ENCODE results near the gene CMTM8.

The CMTM8 gene

GRCh38 chr3:32280262-32280910 lies 41.9 kb downstream of the CMTM8 start:
- no peak for DNase-seq (ENCODE audit: low read depth)

GRCh38 chr3:32281570-32282106 lies 43.2 kb downstream of the CMTM8 start:
- no peak for DNase-seq (ENCODE audit: low read depth)

- DNase-seq (ENCODE audit: low read depth), result no peak
Observed at GRCh38 chr3:32282578-32283154, 44.2 kb downstream of the CMTM8 start.

- no peak for DNase-seq (ENCODE audit: low read depth)
Observed at GRCh38 chr3:32283304-32283703, 44.8 kb downstream of the CMTM8 start.

GRCh38 chr3:32284443-32285212 lies 46.1 kb downstream of the CMTM8 start:
- DNase-seq (ENCODE audit: low read depth), result no peak

- no peak for DNase-seq (ENCODE audit: low read depth)
Observed at GRCh38 chr3:32285891-32286290, 47.4 kb downstream of the CMTM8 start.

- DNase-seq (ENCODE audit: low read depth), result no peak
Observed at GRCh38 chr3:32288819-32289218, 50.3 kb downstream of the CMTM8 start.

GRCh38 chr3:32290619-32291018 lies 52.1 kb downstream of the CMTM8 start:
- DNase-seq (ENCODE audit: low read depth), result no peak

GRCh38 chr3:32292085-32292796 lies 53.8 kb downstream of the CMTM8 start:
- no peak for DNase-seq (ENCODE audit: low read depth)

- no peak for DNase-seq (ENCODE audit: low read depth)
Observed at GRCh38 chr3:32293903-32294302, 55.4 kb downstream of the CMTM8 start.

GRCh38 chr3:32296251-32297204 lies 58.0 kb downstream of the CMTM8 start:
- DNase-seq (ENCODE audit: low read depth), result no peak

- DNase-seq (ENCODE audit: low read depth), result no peak
Observed at GRCh38 chr3:32297366-32297765, 58.9 kb downstream of the CMTM8 start.

GRCh38 chr3:32301426-32301825 lies 62.9 kb downstream of the CMTM8 start:
- no peak for DNase-seq (ENCODE audit: low read depth)

- DNase-seq (ENCODE audit: low read depth), result no peak
Observed at GRCh38 chr3:32302601-32303398, 64.3 kb downstream of the CMTM8 start.

- DNase-seq (ENCODE audit: low read depth), result no peak
Observed at GRCh38 chr3:32303399-32303747, 64.9 kb downstream of the CMTM8 start.

GRCh38 chr3:32303977-32304881 lies 65.7 kb downstream of the CMTM8 start:
- no peak for DNase-seq (ENCODE audit: low read depth)

GRCh38 chr3:32305361-32305876 lies 66.9 kb downstream of the CMTM8 start:
- DNase-seq (ENCODE audit: low read depth), result no peak

GRCh38 chr3:32306072-32306471 lies 67.6 kb downstream of the CMTM8 start:
- no peak for DNase-seq (ENCODE audit: low read depth)

- DNase-seq (ENCODE audit: low read depth), result no peak
Observed at GRCh38 chr3:32307591-32307990, 69.1 kb downstream of the CMTM8 start.

Measured in stromal cell of bone marrow (primary cell).